Activated T-cell treated with anti-CD3 and anti-CD28 coated beads, Interleukin-2, amount 50 U/mL, for 72 hours (primary cell): ENCODE measurements around the gene ITGAD. TPM values are rescaled to one million over a fixed set of nuclear protein-coding genes. Genes with fewer than 3 reads are reported as not detected.
A peak's percentile ranks its signal among the peaks of the same experiment; 100 is the strongest.

ENCODE experiments used
- ATAC-seq, 2 donors: fragments of 150-1000 bp; cut with Tn5 transposase; replicated peaks in 1 of 2; 2 replicates each; pipeline ENCODE4 v1.10.0; 2021; ENCODE audit warnings: moderate library complexity in 2 of 2, mild to moderate bottlenecking in 1 of 2
- DNase-seq, 2 donors: peaks; one replicate each; pipeline ENCODE4 v3.0.0; 2021 to 2022; ENCODE audit warnings: mixed read lengths in 1 of 2
- H3K27ac Mint-ChIP-seq: one replicate; pipeline ENCODE4 v1.8.0; 2022; ENCODE audit warnings: mild to moderate bottlenecking, moderate library complexity, mixed read lengths
- H3K27me3 Mint-ChIP-seq: one replicate; pipeline ENCODE4 v1.8.0; 2022; ENCODE audit warnings: low read depth, mixed read lengths
- H3K36me3 Mint-ChIP-seq, 2 donors: one replicate each; pipeline ENCODE4 v1.8.0; 2022; ENCODE audit warnings: mixed read lengths in 2 of 2, mild to moderate bottlenecking in 1 of 2; ENCODE audit not compliant: insufficient read depth in 2 of 2
- H3K4me1 Mint-ChIP-seq: one replicate; pipeline ENCODE4 v1.8.0; 2022; ENCODE audit warnings: low read depth, mixed read lengths
- H3K4me3 Mint-ChIP-seq, 2 donors: one replicate each; pipeline ENCODE4 v1.8.0; 2022; ENCODE audit warnings: mild to moderate bottlenecking in 2 of 2, mixed read lengths in 2 of 2, moderate library complexity in 2 of 2
- H3K9me3 Mint-ChIP-seq, 2 donors: one replicate each; pipeline ENCODE4 v1.8.0; 2022; ENCODE audit warnings: mixed read lengths in 2 of 2
- total RNA-seq, 2 donors: library from RNA; stranded (reverse); gene quantifications; one replicate each; pipeline ENCODE4 v1.2.3, GENCODE V29; 2022

Gene ITGAD
- total RNA-seq, 2 donors from 2014 or later: 0.05 to 0.14 TPM

DNA sequence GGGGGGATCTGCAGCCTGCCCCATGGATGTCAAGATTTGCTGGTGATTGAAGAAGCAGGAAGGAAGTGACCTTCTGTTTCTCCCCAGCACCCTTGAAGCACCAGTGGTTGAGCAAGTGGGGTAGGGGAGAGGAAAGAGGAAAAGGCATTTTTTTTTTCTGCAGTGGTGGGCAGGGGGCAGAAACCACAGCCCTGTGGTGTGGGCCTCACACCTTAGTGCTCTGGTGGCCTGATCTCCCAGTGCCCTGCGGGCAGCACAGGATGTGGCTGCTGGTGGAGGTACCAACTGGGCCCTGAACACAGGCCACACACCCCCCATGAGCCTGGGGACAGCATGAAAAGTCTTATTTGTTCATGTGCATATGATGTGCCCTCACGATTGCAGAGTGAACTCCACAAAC, 7.1 kb downstream of the ITGAD start:
- no peak overlapping the region for H3K4me3 Mint-ChIP-seq
- peaks cover 4% of the 10 kb centered on the region for H3K27me3 Mint-ChIP-seq
- H3K4me1 Mint-ChIP-seq: peaks cover 17% of the 10 kb centered on the region
- H3K36me3 Mint-ChIP-seq: peaks cover 0 to 3% of the 10 kb centered on the region in 2 donors
- no peak overlapping the region for H3K27ac Mint-ChIP-seq
- ATAC-seq (peak; percentile 63 to 66), DNase-seq (peak; percentile 23 to 27)
- H3K9me3 Mint-ChIP-seq: peaks cover 0 to 9% of the 10 kb centered on the region in 2 donors

DNA sequence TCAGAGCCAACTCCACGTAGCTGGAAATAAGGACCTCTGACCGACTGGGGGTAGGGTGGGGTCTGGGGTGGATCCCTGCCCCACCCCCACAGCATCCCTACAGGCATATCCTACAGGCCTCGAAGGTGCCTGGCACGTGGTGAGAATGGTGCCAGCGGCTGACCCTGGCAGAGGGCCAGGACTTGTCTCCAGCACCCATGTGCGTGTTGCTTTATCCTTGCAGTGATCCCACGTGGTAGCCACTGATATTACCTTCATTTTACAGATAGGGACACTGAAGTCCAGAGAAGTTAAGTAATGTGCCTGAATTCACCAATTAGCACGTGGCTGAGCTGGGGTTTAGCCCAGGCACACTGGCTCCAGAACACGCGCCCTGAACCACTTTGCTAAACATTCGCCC, 8.3 kb downstream of the ITGAD start:
- H3K9me3 Mint-ChIP-seq: peaks cover 0 to 9% of the 10 kb centered on the region in 2 donors
- H3K36me3 Mint-ChIP-seq: peaks cover 0 to 3% of the 10 kb centered on the region in 2 donors
- ATAC-seq: no peak
- peaks cover 17% of the 10 kb centered on the region for H3K4me1 Mint-ChIP-seq
- H3K27me3 Mint-ChIP-seq: no peaks in the 10 kb centered on the region
- no peak overlapping the region for H3K4me3 Mint-ChIP-seq
- H3K27ac Mint-ChIP-seq: no peak overlapping the region
- no peak for DNase-seq

DNA sequence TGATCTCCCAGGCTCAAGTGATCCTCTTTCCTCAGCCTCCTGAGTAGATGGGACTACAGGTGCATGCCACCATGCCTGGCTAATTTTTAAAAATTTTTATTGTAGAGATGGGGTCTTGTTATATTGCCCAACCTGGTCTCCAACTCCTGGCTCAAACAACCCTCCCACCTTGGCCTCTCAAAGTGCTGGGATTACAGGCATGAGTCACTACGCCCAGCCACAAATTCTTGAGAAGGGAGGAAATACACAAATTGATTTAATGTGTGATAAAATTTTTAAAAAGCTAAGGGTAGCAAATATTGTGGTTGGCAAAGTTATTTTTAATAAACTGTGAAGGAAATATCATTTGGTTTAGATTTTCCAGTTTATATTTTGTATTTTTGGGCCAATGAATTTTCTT, 9.6 kb downstream of the ITGAD start:
- Mint-ChIP-seq H3K4me3 (no peak overlapping the region), H3K9me3 (peaks cover 0 to 9% of the 10 kb centered on the region in 2 donors), H3K4me1 (peaks cover 17% of the 10 kb centered on the region), H3K27ac (no peak overlapping the region), H3K36me3 (peaks cover 0 to 3% of the 10 kb centered on the region in 2 donors), H3K27me3 (no peaks in the 10 kb centered on the region)
- DNase-seq (no peak), ATAC-seq (no peak)

DNA sequence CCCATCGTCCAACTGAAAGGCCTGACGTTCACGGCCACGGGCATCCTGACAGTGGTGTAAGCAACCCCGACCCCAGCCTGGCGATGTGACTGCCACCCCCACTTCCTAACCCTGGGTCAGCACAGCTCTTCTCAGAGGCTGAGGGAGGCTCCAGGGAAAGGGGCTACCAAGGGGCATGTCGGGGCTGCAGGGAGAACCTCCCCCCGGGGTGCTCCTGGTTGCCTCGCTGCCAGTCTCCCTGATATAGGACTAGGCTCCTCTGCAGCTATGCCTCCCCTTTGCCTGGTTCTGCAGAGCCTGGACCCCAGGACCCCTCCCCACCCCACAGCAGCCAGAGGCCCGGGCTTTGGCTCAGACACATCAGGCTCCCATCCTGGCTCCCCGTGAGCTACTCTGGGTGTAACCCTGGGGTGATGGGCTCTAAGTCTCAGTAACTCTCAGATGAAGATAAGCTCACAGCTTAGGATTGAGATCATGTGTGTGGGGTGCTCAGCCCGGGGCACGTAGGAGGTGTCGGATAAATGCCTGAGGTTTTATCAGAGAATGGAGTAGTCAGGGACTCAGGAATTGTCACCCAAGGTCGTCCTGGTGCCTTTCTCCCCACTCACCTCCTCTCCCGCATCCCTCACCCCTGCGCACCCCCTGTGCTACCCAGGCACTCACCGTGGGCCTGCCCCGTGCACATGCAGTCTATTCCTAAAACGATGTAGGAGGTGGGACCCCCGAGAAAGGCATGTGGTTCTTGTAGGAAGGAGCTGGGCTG, 10.6 kb downstream of the ITGAD start:
- Mint-ChIP-seq H3K4me3 (no peak overlapping the region), H3K27me3 (no peaks in the 10 kb centered on the region), H3K4me1 (peaks cover 17% of the 10 kb centered on the region), H3K27ac (no peak overlapping the region), H3K36me3 (peaks cover 0 to 3% of the 10 kb centered on the region in 2 donors), H3K9me3 (peaks cover 0 to 9% of the 10 kb centered on the region in 2 donors)
- no peak for ATAC-seq
- no peak for DNase-seq

DNA sequence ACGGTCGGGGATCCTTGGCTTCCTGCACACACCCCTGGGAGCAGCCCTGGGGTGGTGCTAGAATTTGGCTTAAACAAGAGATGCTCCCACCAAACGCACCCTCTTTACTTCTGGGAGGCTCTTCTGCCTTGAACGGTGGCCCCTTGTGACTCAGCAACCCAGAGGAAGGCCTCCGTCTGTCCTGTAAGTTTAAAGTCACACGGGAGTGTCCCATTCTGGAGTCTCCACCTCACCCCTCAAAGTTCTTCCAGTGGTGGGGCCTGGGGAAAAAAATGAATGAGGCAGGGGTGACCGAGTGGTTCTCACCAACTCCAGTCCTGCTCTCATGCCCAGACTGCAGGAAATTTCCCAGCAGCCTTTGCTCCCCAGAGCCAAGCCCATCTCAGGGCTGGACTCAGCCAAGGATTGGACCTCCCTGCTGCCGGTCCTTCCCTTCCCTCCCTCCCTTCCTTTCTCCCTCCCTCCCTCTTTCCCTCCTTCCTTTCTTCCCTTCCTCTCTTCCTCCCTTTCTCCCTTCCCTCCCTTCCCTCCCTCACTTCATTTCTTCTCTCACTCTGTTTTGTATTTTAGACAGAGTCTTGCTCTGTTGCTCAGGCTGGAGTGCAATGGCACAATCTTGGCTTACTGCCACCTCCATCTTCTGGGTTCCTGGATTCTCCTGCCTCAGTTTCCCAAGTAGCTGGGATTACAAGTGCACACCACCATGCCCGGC, 11.4 kb downstream of the ITGAD start:
- Mint-ChIP-seq H3K4me3 (no peak overlapping the region), H3K4me1 (peaks cover 13% of the 10 kb centered on the region), H3K9me3 (peaks cover 0 to 4% of the 10 kb centered on the region in 2 donors), H3K27me3 (no peaks in the 10 kb centered on the region), H3K27ac (no peak overlapping the region), H3K36me3 (peaks cover 0 to 3% of the 10 kb centered on the region in 2 donors)
- DNase-seq (no peak), ATAC-seq (no peak)

DNA sequence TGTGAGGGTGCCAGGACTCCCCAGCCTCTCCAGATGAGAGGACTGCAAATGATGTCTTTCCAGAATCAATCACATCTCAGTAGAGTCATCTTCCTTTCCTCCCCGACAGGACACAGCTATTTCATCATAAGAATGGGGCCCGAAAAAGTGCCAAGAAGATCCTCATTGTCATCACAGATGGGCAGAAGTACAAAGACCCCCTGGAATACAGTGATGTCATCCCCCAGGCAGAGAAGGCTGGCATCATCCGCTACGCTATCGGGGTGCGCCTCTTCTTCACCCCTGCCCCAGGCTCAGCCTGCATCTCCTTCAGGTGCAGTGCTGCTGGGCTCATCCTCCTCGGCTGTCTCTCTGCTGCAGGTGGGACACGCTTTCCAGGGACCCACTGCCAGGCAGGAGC, 14.3 kb downstream of the ITGAD start:
- Mint-ChIP-seq H3K27me3 (peaks cover 2% of the 10 kb centered on the region), H3K27ac (no peak overlapping the region), H3K4me3 (no peak overlapping the region), H3K4me1 (peaks cover 6% of the 10 kb centered on the region), H3K9me3 (no peaks in the 10 kb centered on the region), H3K36me3 (no peaks in the 10 kb centered on the region)
- ATAC-seq (no peak), DNase-seq (no peak)

DNA sequence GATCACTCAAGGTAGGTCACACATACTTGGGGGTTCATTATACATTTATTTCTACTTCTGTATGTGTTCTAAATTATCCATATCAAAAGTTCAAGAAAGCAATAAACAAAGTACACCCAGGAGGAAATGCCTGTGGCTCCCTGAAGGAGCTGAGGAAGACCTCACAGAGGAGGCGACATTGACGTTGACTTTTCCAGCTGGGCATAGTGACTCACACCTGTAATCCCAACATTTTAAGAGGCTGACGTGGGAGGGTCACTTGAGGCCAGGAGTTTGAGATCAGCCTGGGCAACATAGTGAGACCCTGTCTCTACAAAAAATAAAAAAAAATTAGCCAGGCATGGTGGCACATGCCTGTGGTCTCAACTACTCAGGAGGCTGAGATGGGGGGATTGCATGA, 16.3 kb downstream of the ITGAD start:
- Mint-ChIP-seq H3K4me1 (no peaks in the 10 kb centered on the region), H3K36me3 (no peaks in the 10 kb centered on the region), H3K27me3 (peaks cover 11% of the 10 kb centered on the region), H3K4me3 (no peak overlapping the region), H3K9me3 (no peaks in the 10 kb centered on the region), H3K27ac (no peak overlapping the region)
- no peak for DNase-seq
- ATAC-seq: no peak

DNA sequence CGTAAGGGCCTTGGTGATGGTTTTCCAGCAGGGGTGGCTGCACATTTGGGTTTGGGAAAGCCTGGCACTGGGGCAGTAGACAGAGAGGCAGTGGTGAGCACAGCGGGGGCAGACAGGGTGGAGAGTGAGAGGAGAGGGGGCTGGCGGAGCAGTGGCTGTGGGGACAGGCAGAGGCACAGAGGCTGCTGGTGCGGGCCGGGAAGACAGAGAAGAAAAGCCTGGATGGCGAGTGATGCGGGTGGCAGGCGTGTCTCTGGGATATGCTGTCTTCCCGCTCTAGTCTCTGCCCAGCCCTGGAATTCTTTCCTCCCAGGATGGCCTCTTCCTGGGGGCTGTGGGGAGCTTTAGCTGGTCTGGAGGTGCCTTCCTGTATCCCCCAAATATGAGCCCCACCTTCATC, 16.9 kb downstream of the ITGAD start:
- Mint-ChIP-seq H3K36me3 (no peaks in the 10 kb centered on the region), H3K27me3 (peaks cover 13% of the 10 kb centered on the region), H3K4me3 (no peak overlapping the region), H3K9me3 (no peaks in the 10 kb centered on the region), H3K27ac (no peak overlapping the region), H3K4me1 (no peaks in the 10 kb centered on the region)
- DNase-seq (no peak), ATAC-seq (no peak)

DNA sequence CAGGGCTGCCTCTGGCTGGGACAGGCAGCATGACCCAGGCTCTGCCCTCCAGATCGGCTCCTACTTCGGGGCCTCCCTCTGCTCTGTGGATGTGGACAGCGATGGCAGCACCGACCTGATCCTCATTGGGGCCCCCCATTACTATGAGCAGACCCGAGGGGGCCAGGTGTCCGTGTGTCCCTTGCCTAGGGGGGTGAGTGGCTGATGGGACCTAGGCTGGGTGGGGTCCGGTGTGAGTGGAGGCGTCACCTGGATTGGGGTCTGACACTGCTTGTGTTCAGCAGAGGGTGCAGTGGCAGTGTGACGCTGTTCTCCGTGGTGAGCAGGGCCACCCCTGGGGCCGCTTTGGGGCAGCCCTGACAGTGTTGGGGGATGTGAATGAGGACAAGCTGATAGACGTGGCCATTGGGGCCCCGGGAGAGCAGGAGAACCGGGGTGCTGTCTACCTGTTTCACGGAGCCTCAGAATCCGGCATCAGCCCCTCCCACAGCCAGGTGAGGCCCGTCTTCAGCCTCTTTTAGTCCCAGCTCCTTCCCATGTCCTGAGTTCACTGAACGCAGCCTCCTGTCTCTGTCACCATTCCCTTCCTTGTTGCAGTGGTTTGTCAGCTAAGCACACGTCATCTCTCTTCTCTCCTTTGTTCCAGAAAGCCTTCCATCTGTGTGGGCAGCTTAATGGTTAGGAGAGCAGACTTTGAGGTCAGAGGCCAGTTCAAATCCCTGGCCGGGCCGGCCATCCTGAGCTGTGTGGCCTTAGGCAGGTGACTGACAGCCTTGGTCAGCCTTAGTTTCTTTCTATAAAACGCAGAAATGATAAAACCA, 18.1 kb downstream of the ITGAD start:
- no peak for DNase-seq
- Mint-ChIP-seq H3K36me3 (no peaks in the 10 kb centered on the region), H3K9me3 (no peaks in the 10 kb centered on the region), H3K4me1 (no peaks in the 10 kb centered on the region), H3K27ac (no peak overlapping the region), H3K4me3 (no peak overlapping the region), H3K27me3 (peaks cover 22% of the 10 kb centered on the region)
- no peak for ATAC-seq

DNA sequence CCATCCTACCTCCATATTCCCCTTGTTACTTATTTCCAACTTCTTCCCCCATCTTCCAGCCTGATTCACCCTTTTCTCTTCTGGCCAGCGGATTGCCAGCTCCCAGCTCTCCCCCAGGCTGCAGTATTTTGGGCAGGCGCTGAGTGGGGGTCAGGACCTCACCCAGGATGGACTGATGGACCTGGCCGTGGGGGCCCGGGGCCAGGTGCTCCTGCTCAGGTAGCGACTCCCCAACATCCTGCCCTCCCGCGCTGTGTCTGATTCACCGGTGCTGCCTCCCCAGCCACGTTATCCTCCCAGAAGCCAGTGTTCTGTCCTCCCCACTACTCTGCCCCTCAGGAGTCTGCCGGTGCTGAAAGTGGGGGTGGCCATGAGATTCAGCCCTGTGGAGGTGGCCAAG, 19.6 kb downstream of the ITGAD start:
- H3K9me3 Mint-ChIP-seq: no peaks in the 10 kb centered on the region
- peaks cover 28% of the 10 kb centered on the region for H3K27me3 Mint-ChIP-seq
- no peaks in the 10 kb centered on the region for H3K4me1 Mint-ChIP-seq
- ATAC-seq (no peak), DNase-seq (no peak)
- H3K4me3 Mint-ChIP-seq: no peak overlapping the region
- no peaks in the 10 kb centered on the region for H3K36me3 Mint-ChIP-seq
- H3K27ac Mint-ChIP-seq: no peak overlapping the region

DNA sequence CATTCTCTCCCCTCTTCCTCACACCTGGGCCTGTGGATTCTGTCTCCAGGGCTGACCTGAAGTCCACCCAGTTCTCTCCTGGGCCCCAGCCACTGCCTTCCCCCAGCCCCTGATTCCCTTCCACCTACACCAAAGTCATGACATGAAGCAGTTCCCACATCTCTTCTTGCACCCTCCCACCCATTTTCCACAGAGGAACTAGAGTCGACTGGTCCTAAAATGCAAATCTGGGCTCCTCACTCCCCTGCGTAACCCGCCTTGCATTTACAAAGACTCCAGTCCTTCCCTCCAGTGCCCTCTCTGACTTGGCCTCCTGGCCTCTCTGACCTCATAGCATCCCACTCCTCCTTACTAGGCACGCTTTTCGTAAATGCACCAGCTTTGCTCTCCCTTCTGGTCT, 20.2 kb downstream of the ITGAD start:
- H3K27ac Mint-ChIP-seq: no peak overlapping the region
- no peak for ATAC-seq

DNA sequence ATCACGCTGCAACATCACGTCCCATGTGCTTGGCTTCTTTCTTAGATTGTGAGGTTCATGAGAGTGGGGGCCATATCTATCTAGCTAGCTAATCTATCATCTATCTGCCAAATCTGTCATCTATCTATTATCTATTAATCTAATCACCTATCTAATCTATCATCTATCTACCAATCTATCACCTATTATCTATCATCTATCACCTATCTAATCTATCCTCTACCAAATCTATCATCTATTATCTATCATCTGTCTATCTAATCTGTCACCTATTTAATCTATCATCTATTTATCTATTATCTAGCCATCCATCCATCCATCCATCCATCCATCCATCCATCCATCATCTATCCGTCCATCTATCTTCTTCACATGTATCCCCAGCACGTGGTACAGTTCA, 20.8 kb downstream of the ITGAD start:
- ATAC-seq (no peak), DNase-seq (no peak)
- H3K4me3 Mint-ChIP-seq: no peak overlapping the region
- H3K27me3 Mint-ChIP-seq: peaks cover 37% of the 10 kb centered on the region
- H3K9me3 Mint-ChIP-seq: no peaks in the 10 kb centered on the region
- H3K36me3 Mint-ChIP-seq: peaks cover 0 to 2% of the 10 kb centered on the region in 2 donors
- no peak overlapping the region for H3K27ac Mint-ChIP-seq
- H3K4me1 Mint-ChIP-seq: no peaks in the 10 kb centered on the region

More for the DNA sequence above, 20.2 kb downstream of the ITGAD start:
- no peak for DNase-seq
- Mint-ChIP-seq H3K4me3 (no peak overlapping the region), H3K4me1 (no peaks in the 10 kb centered on the region), H3K36me3 (peaks cover 0 to 2% of the 10 kb centered on the region in 2 donors), H3K9me3 (no peaks in the 10 kb centered on the region), H3K27me3 (peaks cover 34% of the 10 kb centered on the region)

DNA sequence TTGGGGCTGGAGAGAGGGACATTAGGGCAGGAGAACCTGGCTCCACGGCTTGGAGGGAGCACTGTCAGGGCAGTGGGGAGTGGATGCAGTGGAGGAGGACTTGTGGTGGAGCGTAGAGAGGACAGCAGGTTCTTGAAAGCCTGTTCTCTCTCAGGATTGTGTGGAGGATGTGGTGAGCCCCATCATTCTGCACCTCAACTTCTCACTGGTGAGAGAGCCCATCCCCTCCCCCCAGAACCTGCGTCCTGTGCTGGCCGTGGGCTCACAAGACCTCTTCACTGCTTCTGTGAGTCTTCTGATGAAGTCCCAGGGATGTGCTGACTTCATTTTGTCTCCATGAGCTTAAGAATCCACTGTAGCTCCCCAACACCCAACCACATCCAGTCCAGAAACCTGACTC, 21.6 kb downstream of the ITGAD start:
- H3K27me3 Mint-ChIP-seq: peaks cover 37% of the 10 kb centered on the region
- H3K4me3 Mint-ChIP-seq: no peak overlapping the region
- ATAC-seq: peak; percentile 31 to 63

More for the DNA sequence above, 21.6 kb downstream of the ITGAD start:
- no peak for DNase-seq
- no peaks in the 10 kb centered on the region for H3K9me3 Mint-ChIP-seq
- H3K36me3 Mint-ChIP-seq: peaks cover 0 to 2% of the 10 kb centered on the region in 2 donors
- no peak overlapping the region for H3K27ac Mint-ChIP-seq
- peaks cover 4% of the 10 kb centered on the region for H3K4me1 Mint-ChIP-seq
